Esophagus muscularis mucosa (tissue), 4 donors: ENCODE data around the gene POLDIP2.

Experiments used
- CTCF ChIP-seq, 3 experiments: fragments of 200-600 bp in 2 of 3; fragments of 450-650 bp in 1 of 3; sonication (generic) in 2 of 3; IDR thresholded peaks; one replicate each; pipeline ENCODE4 v1.5.1; 2017 to 2019; ENCODE audit warnings: antibody characterized with exemption in 3 of 3, mild to moderate bottlenecking in 2 of 3, moderate library complexity in 1 of 3
- EP300 ChIP-seq: sonication (generic); formaldehyde crosslinking; IDR thresholded peaks from one replicate; pipeline ENCODE4 v1.6.1; 2017; ENCODE audit warnings: antibody characterized with exemption
- POLR2A ChIP-seq: fragments of 450-650 bp; IDR thresholded peaks from one replicate; pipeline ENCODE4 v1.6.1; 2017; ENCODE audit warnings: antibody characterized with exemption, moderate library complexity, mild to moderate bottlenecking, low read depth
- POLR2AphosphoS5 ChIP-seq, 2 donors: sonication (generic); formaldehyde crosslinking; IDR thresholded peaks; one replicate each; pipeline ENCODE4 v1.6.1; 2017; ENCODE audit warnings: antibody characterized with exemption in 2 of 2

GRCh38 chr17:28404461-28404811, 47.1 kb upstream of the POLDIP2 start:
- TF ChIP-seq POLR2A (no peak), CTCF (IDR thresholded peaks at IDR 0.05) (no peak), POLR2AphosphoS5 (IDR thresholded peaks at IDR 0.05) (no peak), EP300 (no peak)
